Endothelial cell of umbilical vein (primary cell): Measurements from ENCODE around the gene MOGAT3. TPM values are rescaled to one million over a fixed set of nuclear protein-coding genes. Genes with fewer than 3 reads are reported as not detected.

ENCODE experiments used
- BruUV-seq: library from RNA; stranded (reverse); fragments of 400-500 nt; replicated peaks from 2 replicates; lab custom pipeline; 2021; lab: Mats Ljungman, UMichigan
- CTCF ChIA-PET: fragments of 300-600, 350-600 bp; sonication (Branson Sonifier 250); formaldehyde crosslinking; loops from one replicate; lab custom pipeline; 2021; ENCODE audit warnings: antibody characterized with exemption, inconsistent platforms; lab: Charles Lee
- POLR2A ChIA-PET: fragments of 300-600, 350-600 bp; sonication (Branson Sonifier 250); formaldehyde crosslinking; loops from one replicate; lab custom pipeline; 2021; ENCODE audit warnings: antibody characterized with exemption, inconsistent platforms; lab: Charles Lee
- DNase-seq: peaks from one replicate; pipeline ENCODE4 v3.0.0-alpha.2; 2011; ENCODE audit warnings: low read depth, low spot score
- FAIRE-seq: peaks from 2 replicates; lab custom pipeline; 2011; peaks lifted over from hg19 to GRCh38; lab: Jason Lieb, UNC
- H2AFZ ChIP-seq: 2 replicates; pipeline ENCODE4 v1.6.0; 2012; ENCODE audit warnings: low read depth, low read length, control low read depth, inconsistent platforms
- H3K27ac ChIP-seq: 2 replicates; pipeline ENCODE4 v1.5.1; 2011; ENCODE audit warnings: low read depth, mild to moderate bottlenecking, control low read depth, low read length, moderate library complexity; ENCODE audit not compliant: insufficient read depth
- H3K27me3 ChIP-seq, 2 experiments: 2 replicates each; pipeline versions ENCODE4 v1.6.0 to v1.6.1; 2011; ENCODE audit warnings: low read length in 2 of 2, mixed read lengths in 1 of 2; ENCODE audit not compliant: control insufficient read depth in 2 of 2, insufficient read depth in 2 of 2
- H3K36me3 ChIP-seq, 2 experiments: 2 replicates in 1 of 2; 3 replicates in 1 of 2; pipeline ENCODE4 v1.5.1; 2011; ENCODE audit warnings: low read length in 2 of 2, mild to moderate bottlenecking in 1 of 2, moderate library complexity in 1 of 2; ENCODE audit not compliant: control insufficient read depth in 2 of 2, insufficient read depth in 2 of 2; ENCODE audit errors: extremely low read depth in 1 of 2
- H3K4me1 ChIP-seq: 3 replicates; pipeline ENCODE4 v1.5.1; 2011; ENCODE audit warnings: mild to moderate bottlenecking, low read length; ENCODE audit not compliant: control insufficient read depth, insufficient read depth; ENCODE audit errors: extremely low read depth
- H3K4me2 ChIP-seq: 2 replicates; pipeline ENCODE4 v1.6.1; 2011; ENCODE audit warnings: low read length, control low read depth, mixed read lengths; ENCODE audit not compliant: insufficient read depth
- H3K4me3 ChIP-seq, 3 experiments: fragments of 200-600 bp in 1 of 3; sonication (generic), shearing (Covaris generic) in 1 of 3; replicated peaks in 1 of 3; 2 replicates each; pipeline ENCODE4 v1.5.1; 2011 to 2016; ENCODE audit warnings: control low read depth in 3 of 3, low read length in 3 of 3, mild to moderate bottlenecking in 2 of 3, inconsistent platforms in 1 of 3, low read depth in 1 of 3, moderate library complexity in 1 of 3; ENCODE audit not compliant: insufficient read depth in 1 of 3
- H3K79me2 ChIP-seq: 2 replicates; pipeline ENCODE4 v1.6.0; 2012; ENCODE audit warnings: low read length, inconsistent platforms; ENCODE audit not compliant: control insufficient read depth, insufficient read depth
- H3K9ac ChIP-seq: replicated peaks from 2 replicates; pipeline ENCODE3; 2011; ENCODE audit warnings: low read length, control low read depth; ENCODE audit not compliant: insufficient read depth; ENCODE audit errors: extremely low read depth
- H3K9me1 ChIP-seq: replicated peaks from 3 replicates; pipeline ENCODE4 v1.6.0; 2011; ENCODE audit warnings: mild to moderate bottlenecking, low read length; ENCODE audit not compliant: control insufficient read depth, insufficient read depth; ENCODE audit errors: extremely low read depth
- H3K9me3 ChIP-seq: replicated peaks from 2 replicates; pipeline ENCODE4 v1.5.1; 2012; ENCODE audit warnings: low read length, inconsistent platforms; ENCODE audit not compliant: control insufficient read depth, insufficient read depth
- H4K20me1 ChIP-seq: replicated peaks from 2 replicates; pipeline ENCODE3; 2011; ENCODE audit warnings: mild to moderate bottlenecking, low read length; ENCODE audit not compliant: control insufficient read depth, insufficient read depth; ENCODE audit errors: extremely low read depth
- EZH2 ChIP-seq: IDR thresholded peaks from 2 replicates; pipeline ENCODE4 v1.6.1; 2012; ENCODE audit warnings: borderline replicate concordance, low read depth, mild to moderate bottlenecking, moderate library complexity, low read length, inconsistent platforms; ENCODE audit not compliant: severe bottlenecking
- POLR2A ChIP-seq: IDR thresholded peaks from 2 replicates; pipeline ENCODE4 v1.6.1; 2012; ENCODE audit warnings: low read depth, mild to moderate bottlenecking, control low read depth, low read length
- dilution Hi-C: fragments of 300-500 bp; cut with MboI; formaldehyde crosslinking; loops from one replicate; pipeline ENCODE4 v1.15.0; 2019; ENCODE audit warnings: low sequenced_read_pairs; ENCODE audit not compliant: extremely low pct_ligation_motif_present
- intact Hi-C: fragments of 100-400 bp; cut with micrococcal nuclease; formaldehyde crosslinking; loops from one replicate; pipeline ENCODE4 v1.10.0; 2022
- polyA plus RNA-seq, 4 experiments: library from polyadenylated mRNA; depleted of rRNA in 3 of 4; stranded (reverse) in 3 of 4; unstranded in 1 of 4; fragments of >200 nt; gene quantifications; 2 replicates each; pipeline versions ENCODE4 v1.2.1 to v1.2.3, GENCODE V29; 2011 to 2012; ENCODE audit warnings: missing spikeins in 1 of 4
- total RNA-seq: library from RNA; stranded (reverse); gene quantifications from 2 replicates; pipeline ENCODE4 v1.2.3, GENCODE V29; 2021

MOGAT3 gene
- total and polyA plus RNA-seq, 2 donors (not counting 3 experiments of a cell fraction or from before 2014, with no cell fraction given), result not detected

GRCh38 chr7:101186194-101186593 is 14.6 kb downstream of the MOGAT3 start:
- Histone ChIP-seq H3K79me2 (no peaks in the 10 kb centered on the region), H3K4me2 (no peak overlapping the region), H3K36me3 (no peaks in the 10 kb centered on the region), H3K27me3 (peaks cover 0 to 2% of the 10 kb centered on the region in 2 experiments), H3K9me3 (no peaks in the 10 kb centered on the region), H3K9me1 (no peaks in the 10 kb centered on the region), H3K4me1 (no peaks in the 10 kb centered on the region), H2AFZ (no peak overlapping the region), H4K20me1 (no peaks in the 10 kb centered on the region), H3K27ac (no peak overlapping the region), H3K4me3 (no peak overlapping the region), H3K9ac (no peak overlapping the region)
- no TSS peak for BruUV-seq
- ChIA-PET POLR2A (interaction anchor here (0.7 kb wide), 1 partner anchor 109 kb away, joined by 5 read pairs; no protein-coding TSS in a partner anchor), CTCF (interaction anchor here (1.2 kb wide), 1 partner anchor 48 kb away, joined by 3 read pairs; no protein-coding TSS in a partner anchor)
- intact Hi-C loops, result no loop called here
- FAIRE-seq (no peak), DNase-seq (no peak)
- TF ChIP-seq EZH2, result no peak
- dilution Hi-C loops, result no loop called here

GRCh38 chr7:101185258-101185839 is 15.5 kb downstream of the MOGAT3 start:
- BruUV-seq, result no TSS peak
- Histone ChIP-seq H3K9me1 (no peaks in the 10 kb centered on the region), H3K4me1 (no peaks in the 10 kb centered on the region), H3K79me2 (no peaks in the 10 kb centered on the region), H3K27me3 (peaks cover 6 to 10% of the 10 kb centered on the region in 2 experiments), H3K4me2 (no peak overlapping the region), H3K36me3 (no peaks in the 10 kb centered on the region), H3K4me3 (no peak overlapping the region), H2AFZ (no peak overlapping the region), H4K20me1 (no peaks in the 10 kb centered on the region), H3K9ac (no peak overlapping the region), H3K9me3 (no peaks in the 10 kb centered on the region), H3K27ac (no peak overlapping the region)
- no peak for FAIRE-seq
- TF ChIP-seq POLR2A (no peak), EZH2 (no peak)
- ChIA-PET CTCF (interaction anchor here (1.0 to 1.8 kb wide), 2 partner anchors 41 to 97 kb away, joined by 4 to 12 read pairs; no protein-coding TSS in a partner anchor), POLR2A (no interaction called here)
- dilution Hi-C loops, result no loop called here
- DNase-seq, result no peak
- intact Hi-C loops, result no loop called here
